ENCODE results near the gene MAPKAP1. TPM values are rescaled to one million over a fixed set of nuclear protein-coding genes. Genes with fewer than 3 reads are reported as not detected.

MAPKAP1 gene
- total RNA-seq, 1 donor from 2014 or later, result 67.3 TPM

- Mint-ChIP-seq H3K4me3 (no peak overlapping the region), H3K9me3 (no peaks in the 10 kb centered on the region), H3K27ac (no peak overlapping the region), H3K36me3 (no peaks in the 10 kb centered on the region), H3K27me3 (no peaks in the 10 kb centered on the region), H3K4me1 (ENCODE audit: unreplicated experiment) (no peaks in the 10 kb centered on the region)
- no peak for DNase-seq (ENCODE audit: extremely low spot score, unreplicated experiment)
- TF ChIP-seq CTCF (conservative IDR thresholded peaks at IDR 0.05), result no peak
These were observed 318.0 kb downstream of the MAPKAP1 start for GRCh38 chr9:125388978-125389377.

- no peaks in the 10 kb centered on the region for H3K36me3 Mint-ChIP-seq
- no peak for TF ChIP-seq CTCF (conservative IDR thresholded peaks at IDR 0.05)
- H3K9me3 Mint-ChIP-seq, result no peaks in the 10 kb centered on the region
- no peak overlapping the region for H3K4me3 Mint-ChIP-seq
- no peak overlapping the region for H3K27ac Mint-ChIP-seq
- H3K27me3 Mint-ChIP-seq, result no peaks in the 10 kb centered on the region
- H3K4me1 Mint-ChIP-seq (ENCODE audit: unreplicated experiment), result no peaks in the 10 kb centered on the region
- DNase-seq (ENCODE audit: extremely low spot score, unreplicated experiment), result no peak
These were observed 319.0 kb downstream of the MAPKAP1 start for GRCh38 chr9:125387861-125388524.

Other genes starting within 250 kb of the MAPKAP1 start
- 31.1 and 60.9 TPM in 2 replicates for gene PBX3, start 40.2 kb upstream of the MAPKAP1 start, total RNA-seq (ENCODE audit: low replicate concordance)

Measured in type B pancreatic cell (in vitro differentiated cells).